NCI-H1105 treated with DMSO at 0.1 percent for 48 hours (cell line): ENCODE measurements around the gene CAVIN3.
"Not testable (repeated sequence)": the region's sequence is repeated elsewhere in the genome, so short reads cannot be mapped to it uniquely, and the experiment has no call there.

Source experiments
- DNase-seq: peaks from one replicate; lab custom pipeline; 2025; lab: John Stamatoyannopoulos, UW

Gene CAVIN3

DNA sequence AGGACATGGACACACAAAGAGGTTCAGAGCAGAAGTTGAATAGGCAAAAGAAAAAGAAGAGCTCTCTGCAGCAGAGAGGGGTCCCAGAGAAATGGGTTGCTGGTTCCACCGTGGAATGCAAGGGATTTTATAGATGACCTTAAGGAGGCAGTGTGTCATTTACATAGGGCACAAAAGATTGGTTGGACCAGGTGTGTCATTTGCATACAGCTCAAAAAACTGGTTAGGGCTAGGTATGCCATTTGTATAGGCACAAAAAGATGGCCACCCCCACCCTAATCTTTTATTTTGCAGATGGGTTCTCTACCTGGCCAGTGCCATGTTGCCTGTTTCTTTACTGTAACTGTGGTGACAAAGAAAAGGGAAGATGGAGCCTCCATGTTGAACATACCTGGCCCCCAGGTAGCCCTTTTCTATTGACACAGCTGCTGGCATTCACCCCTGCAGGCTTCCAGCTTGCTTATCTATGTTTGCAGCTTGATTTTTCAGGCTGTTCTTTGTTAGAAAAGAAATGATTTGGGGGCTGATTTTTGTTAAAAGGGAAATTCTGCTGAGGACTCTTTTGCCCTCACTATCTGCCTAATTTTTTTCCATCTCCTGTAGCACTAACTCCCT, 3.1 kb upstream of the CAVIN3 start:
- no peak for DNase-seq

- no peak for DNase-seq
Observed at GRCh38 chr11:6321961-6322362, 1.7 kb upstream of the CAVIN3 start.

GRCh38 chr11:6321356-6321755, 1.1 kb upstream of the CAVIN3 start:
- no peak for DNase-seq

GRCh38 chr11:6319704-6320410, 444 bp downstream of the CAVIN3 start:
- DNase-seq, result no peak

GRCh38 chr11:6319001-6319703, 1.1 kb downstream of the CAVIN3 start:
- no peak for DNase-seq

GRCh38 chr11:6318204-6318603, 2.1 kb downstream of the CAVIN3 start:
- no peak for DNase-seq

GRCh38 chr11:6315811-6316425, 4.4 kb downstream of the CAVIN3 start:
- DNase-seq, result peak; percentile 25

GRCh38 chr11:6312106-6312505, 8.2 kb downstream of the CAVIN3 start:
- DNase-seq, result no peak

GRCh38 chr11:6307876-6308275, 12.4 kb downstream of the CAVIN3 start:
- DNase-seq, result no peak

- DNase-seq, result no peak
Observed at GRCh38 chr11:6305297-6305696, 15.0 kb downstream of the CAVIN3 start.

DNA sequence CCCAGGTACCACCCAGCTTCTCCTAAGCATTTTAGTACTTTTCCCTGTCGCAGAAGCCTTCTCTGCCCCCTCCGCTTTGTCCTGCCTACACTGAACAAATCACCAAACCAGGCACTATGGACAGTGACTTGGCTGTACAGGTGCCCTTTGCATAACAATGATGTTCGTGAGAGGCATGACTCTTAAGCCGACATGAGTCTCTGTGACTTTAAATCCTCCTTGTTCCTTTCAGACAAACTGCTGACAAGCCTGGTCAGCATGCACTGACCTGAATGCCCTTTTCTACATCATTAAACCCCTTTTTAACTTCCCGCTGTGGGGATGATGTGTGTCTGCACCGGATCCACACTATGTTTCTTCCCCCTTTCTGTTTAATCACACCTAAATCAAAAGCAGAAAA, 16.6 kb downstream of the CAVIN3 start:
- no peak for DNase-seq

GRCh38 chr11:6301096-6301495, 19.2 kb downstream of the CAVIN3 start:
- no peak for DNase-seq

DNA sequence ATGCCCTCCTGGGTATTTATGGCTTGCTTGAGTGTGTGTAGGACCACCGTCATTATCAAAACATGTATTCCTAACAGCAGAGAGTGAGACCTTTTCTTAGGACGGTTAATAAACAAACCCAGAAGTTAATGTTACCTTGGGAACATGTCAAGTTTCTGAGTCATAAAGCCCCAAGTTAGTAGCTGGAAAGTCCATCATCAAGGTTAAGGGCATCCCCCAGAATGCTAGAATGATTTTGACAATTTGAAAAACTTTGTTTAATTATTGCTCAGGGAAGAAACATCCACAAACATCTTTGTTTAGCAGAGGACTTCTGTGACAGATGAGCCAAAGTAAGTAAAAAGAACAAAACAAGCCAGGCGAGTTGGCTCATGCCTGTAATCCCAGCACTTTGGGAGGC, 20.0 kb downstream of the CAVIN3 start:
- DNase-seq, result no peak

- no peak for DNase-seq
Observed at GRCh38 chr11:6298605-6299004, 21.7 kb downstream of the CAVIN3 start.

GRCh38 chr11:6297831-6298230, 22.5 kb downstream of the CAVIN3 start:
- peak; percentile 13 for DNase-seq

- no peak for DNase-seq
Observed at GRCh38 chr11:6285019-6285418, 35.3 kb downstream of the CAVIN3 start.

DNA sequence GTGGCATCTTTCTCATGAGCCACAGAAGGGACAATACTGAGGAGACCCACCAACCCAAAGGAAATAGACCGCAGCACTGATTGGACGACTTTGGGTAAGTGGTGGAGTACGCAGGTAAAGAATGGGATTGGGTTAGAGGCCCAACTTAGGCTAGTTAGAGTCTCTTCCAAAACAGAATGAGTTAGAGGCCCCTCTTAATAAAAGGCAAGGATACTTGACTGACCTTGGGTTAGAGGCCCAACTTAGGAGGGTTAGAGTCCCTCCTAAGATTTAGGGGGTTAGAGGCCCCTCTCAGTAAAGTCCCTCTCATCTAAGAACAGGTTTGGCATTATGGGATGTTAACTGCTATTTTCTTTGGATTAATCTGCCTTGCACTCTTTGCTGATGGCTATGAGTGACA, 36.1 kb downstream of the CAVIN3 start:
- DNase-seq, result no peak

DNA sequence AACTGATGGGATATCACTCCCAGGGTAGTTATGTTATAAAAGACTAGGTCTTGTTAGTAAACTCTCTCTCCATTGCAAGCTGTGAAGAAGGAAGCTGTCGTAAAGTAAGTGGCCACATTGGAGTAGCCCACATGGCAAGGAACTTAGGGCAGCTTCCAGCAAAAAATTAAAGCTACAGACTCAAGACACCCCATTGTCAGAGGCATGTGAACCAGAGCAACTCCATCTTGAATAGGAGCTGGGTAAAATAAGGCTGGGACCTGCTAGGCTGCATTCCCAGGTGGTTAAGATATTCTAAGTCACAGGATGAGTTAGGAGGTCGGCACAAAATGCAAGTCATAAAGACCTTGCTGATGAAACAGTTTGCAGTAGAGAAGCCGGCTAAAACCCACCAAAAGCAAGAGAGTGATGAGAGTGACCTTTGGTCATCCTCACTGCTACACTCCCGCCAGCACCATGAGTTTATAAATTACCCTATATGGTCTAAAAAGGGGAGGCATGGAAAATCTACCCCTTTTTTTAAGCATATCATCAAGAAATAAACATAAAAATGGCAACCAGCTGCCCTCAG, 36.8 kb downstream of the CAVIN3 start:
- no peak for DNase-seq

GRCh38 chr11:6280809-6281208, 39.5 kb downstream of the CAVIN3 start:
- not testable (repeated sequence) for DNase-seq

DNA sequence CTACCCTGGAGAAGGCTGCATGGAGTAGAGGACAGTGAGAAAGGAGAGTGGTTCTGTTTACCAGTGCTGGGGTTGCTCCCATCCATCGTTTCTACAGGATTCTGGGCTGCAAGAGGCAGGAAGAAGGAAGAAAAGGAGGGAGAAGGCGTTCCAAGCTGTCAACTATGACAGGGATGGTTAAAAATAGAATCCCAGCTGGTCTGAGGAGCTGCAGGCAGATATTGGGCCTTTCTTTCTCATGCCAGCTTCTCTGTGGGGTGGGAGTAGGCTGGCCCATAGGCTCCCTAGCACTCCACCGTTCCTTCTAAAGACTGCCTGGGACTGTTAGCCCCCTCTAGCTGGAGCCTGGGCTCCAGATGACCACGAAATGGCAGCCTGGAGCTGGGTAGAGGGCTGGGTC, 47.1 kb downstream of the CAVIN3 start:
- no peak for DNase-seq

DNA sequence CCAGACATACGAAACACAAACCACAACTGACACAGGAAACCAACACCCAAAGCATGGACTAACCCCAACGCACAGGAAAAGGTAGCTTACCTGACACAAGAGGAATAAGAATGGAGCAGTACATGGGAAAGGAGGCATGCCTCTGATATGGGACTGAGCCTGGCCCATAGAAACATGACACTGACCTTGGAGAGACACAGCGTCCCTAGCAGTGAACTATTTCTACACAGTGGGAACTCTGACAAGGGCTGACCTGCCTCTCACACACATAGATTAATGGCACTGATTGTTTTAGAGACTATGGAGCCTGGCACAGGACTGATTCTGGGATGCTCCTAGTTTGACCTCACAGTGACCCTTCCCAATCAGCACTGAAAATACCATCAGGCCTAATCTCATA, 48.7 kb downstream of the CAVIN3 start:
- no peak for DNase-seq

DNA sequence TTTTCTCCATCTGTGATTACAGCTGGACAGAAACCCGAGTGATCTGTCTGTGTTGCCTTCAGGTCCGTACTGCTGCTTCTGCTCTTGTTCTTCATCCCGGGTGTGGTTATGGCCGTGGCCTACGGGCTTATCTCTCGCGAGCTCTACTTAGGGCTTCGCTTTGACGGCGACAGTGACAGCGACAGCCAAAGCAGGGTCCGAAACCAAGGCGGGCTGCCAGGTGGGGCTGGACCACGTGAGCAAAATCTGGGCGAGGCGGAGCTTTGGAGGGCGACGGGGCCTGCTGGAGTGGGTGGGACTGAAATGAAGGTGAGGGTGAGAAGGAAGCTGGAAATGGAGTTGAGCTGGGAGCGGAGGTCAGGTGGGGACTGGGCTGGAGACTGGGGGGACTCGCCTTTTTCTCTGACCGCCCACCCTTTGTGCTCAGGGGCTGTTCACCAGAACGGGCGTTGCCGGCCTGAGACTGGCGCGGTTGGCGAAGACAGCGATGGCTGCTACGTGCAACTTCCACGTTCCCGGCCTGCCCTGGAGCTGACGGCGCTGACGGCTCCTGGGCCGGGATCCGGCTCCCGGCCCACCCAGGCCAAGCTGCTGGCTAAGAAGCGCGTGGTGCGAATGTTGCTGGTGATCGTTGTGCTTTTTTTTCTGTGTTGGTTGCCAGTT, 49.6 kb downstream of the CAVIN3 start:
- DNase-seq, result no peak
